Measurements from ENCODE around the gene OR6C70. TPM values are rescaled to one million over a fixed set of nuclear protein-coding genes. Genes with fewer than 3 reads are reported as not detected.
"Not testable (repeated sequence)": the region's sequence is repeated elsewhere in the genome, so short reads cannot be mapped to it uniquely, and the experiment has no call there.

Gene OR6C70
- total RNA-seq, 4 donors from 2014 or later = not detected

GRCh38 chr12:55495490-55495889 lies 25.6 kb upstream of the OR6C70 start:
- WGBS = 91% methylated on average over 5 of the region's 5 CpGs
- Histone ChIP-seq H3K36me3 (no peaks in the 10 kb centered on the region), H3K27me3 (no peaks in the 10 kb centered on the region), H3K9me3 (no peaks in the 10 kb centered on the region), H3K4me1 (no peaks in the 10 kb centered on the region), H3K4me3 (no peak overlapping the region), H3K27ac (no peak overlapping the region)
- TF ChIP-seq POLR2AphosphoS5 (IDR thresholded peaks at IDR 0.05) (no peak), POLR2A (IDR thresholded peaks at IDR 0.05) (no peak), EP300 (IDR thresholded peaks at IDR 0.05) (no peak)
- TF ChIP-seq, protein P1, sequence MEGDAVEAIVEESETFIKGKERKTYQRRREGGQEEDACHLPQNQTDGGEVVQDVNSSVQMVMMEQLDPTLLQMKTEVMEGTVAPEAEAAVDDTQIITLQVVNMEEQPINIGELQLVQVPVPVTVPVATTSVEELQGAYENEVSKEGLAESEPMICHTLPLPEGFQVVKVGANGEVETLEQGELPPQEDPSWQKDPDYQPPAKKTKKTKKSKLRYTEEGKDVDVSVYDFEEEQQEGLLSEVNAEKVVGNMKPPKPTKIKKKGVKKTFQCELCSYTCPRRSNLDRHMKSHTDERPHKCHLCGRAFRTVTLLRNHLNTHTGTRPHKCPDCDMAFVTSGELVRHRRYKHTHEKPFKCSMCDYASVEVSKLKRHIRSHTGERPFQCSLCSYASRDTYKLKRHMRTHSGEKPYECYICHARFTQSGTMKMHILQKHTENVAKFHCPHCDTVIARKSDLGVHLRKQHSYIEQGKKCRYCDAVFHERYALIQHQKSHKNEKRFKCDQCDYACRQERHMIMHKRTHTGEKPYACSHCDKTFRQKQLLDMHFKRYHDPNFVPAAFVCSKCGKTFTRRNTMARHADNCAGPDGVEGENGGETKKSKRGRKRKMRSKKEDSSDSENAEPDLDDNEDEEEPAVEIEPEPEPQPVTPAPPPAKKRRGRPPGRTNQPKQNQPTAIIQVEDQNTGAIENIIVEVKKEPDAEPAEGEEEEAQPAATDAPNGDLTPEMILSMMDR (IDR thresholded peaks at IDR 0.05) = no peak
- no peak for DNase-seq (ENCODE audit: low spot score in 2 of 2)

DNA sequence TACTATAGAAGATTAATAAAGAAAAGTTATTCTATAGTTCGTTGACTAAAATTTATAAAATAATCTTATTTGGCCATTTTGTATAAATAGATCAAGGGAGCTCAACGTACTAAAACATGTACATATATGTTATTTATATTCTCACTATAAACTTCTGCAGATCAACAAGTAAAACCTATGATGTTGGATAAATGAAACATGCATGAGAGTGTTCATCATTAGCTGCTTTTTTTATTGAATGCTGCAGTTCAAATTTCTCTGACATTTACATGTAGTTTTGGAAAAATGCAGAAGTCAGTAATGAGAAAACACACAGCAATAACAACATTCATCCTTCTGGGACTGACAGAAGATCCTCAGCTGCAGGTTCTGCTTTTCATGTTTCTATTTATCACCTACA lies 22.1 kb upstream of the OR6C70 start, which contains the start of gene OR6C68:
Gene OR6C68 (plus strand): TSS at position 301 of the 400 bp plus-strand sequence. CDS start 0 bp downstream, at position 301.
- Histone ChIP-seq H3K36me3 (no peaks in the 10 kb centered on the region), H3K4me3 (no peak within 1 kb of the TSS), H3K27ac (no peak within 1 kb of the TSS), H3K27me3 (no peaks in the 10 kb centered on the region), H3K4me1 (no peaks in the 10 kb centered on the region), H3K9me3 (no peaks in the 10 kb centered on the region)
- no peak for TF ChIP-seq POLR2A (IDR thresholded peaks at IDR 0.05)
- TF ChIP-seq POLR2AphosphoS5 (IDR thresholded peaks at IDR 0.05) = no peak
- no peak for TF ChIP-seq EP300 (IDR thresholded peaks at IDR 0.05)
- TF ChIP-seq, protein P1 (IDR thresholded peaks at IDR 0.05) = no peak
- no peak for DNase-seq (ENCODE audit: low spot score in 2 of 2)
- WGBS = 66% methylated on average over 2 of the region's 2 CpGs

DNA sequence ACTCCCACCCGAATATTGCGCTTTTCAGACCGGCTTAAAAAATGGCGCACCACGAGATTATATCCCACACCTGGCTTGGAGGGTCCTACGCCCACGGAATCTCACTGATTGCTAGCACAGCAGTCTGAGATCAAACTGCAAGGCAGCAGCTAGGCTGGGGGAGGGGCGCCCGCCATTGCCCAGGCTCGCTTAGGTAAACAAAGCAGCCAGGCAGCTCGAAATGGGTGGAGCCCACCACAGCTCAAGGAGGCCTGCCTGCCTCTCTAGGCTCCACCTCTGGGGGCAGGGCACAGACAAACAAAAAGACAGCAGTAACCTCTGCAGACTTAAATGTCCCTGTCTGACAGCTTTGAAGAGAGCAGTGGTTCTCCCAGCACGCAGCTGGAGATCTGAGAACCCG lies 14.3 kb upstream of the OR6C70 start:
- H3K4me1 ChIP-seq; DNase-seq (ENCODE audit: low spot score in 2 of 2); H3K4me3 ChIP-seq; H3K36me3 ChIP-seq; H3K9me3 ChIP-seq; H3K27ac ChIP-seq; H3K27me3 ChIP-seq: not testable (repeated sequence)
- WGBS = 51% methylated on average over 4 of the region's 13 CpGs

DNA sequence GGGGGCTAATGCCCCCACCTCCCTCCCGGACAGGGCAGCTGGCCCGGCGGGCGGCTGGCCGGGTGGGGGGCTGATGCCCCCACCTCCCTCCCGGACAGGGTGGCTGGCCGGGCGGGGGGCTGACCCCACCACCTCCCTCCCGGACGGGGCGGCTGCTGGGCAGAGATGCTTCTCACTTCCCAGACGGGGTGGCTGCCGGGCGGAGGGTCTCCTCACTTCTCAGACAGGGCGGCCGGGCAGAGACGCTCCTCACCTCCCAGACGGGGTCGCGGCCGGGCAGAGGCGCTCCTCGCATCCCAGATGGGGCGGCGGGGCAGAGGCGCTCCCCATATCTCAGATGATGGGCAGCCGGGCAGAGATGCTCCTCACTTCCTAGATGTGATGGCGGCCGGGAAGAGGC lies 9.2 kb upstream of the OR6C70 start:
- not testable (repeated sequence) for H3K27me3 ChIP-seq; H3K36me3 ChIP-seq; H3K4me3 ChIP-seq; H3K27ac ChIP-seq; H3K4me1 ChIP-seq; H3K9me3 ChIP-seq; DNase-seq (ENCODE audit: low spot score in 2 of 2)
- no CpG with 5 or more reads among the region's 29 CpGs for WGBS

- no peak overlapping the region for H3K27ac ChIP-seq
- no peaks in the 10 kb centered on the region for H3K27me3 ChIP-seq
- no peaks in the 10 kb centered on the region for H3K4me1 ChIP-seq
- no peak overlapping the region for H3K4me3 ChIP-seq
- 89% methylated on average over 1 of the region's 1 CpG for WGBS
- TF ChIP-seq POLR2A (IDR thresholded peaks at IDR 0.05) = no peak
- TF ChIP-seq EP300 (IDR thresholded peaks at IDR 0.05) = no peak
- no peak for TF ChIP-seq POLR2AphosphoS5 (IDR thresholded peaks at IDR 0.05)
- TF ChIP-seq, protein P1 (IDR thresholded peaks at IDR 0.05) = no peak
- no peaks in the 10 kb centered on the region for H3K36me3 ChIP-seq
- no peak for DNase-seq (ENCODE audit: low spot score in 2 of 2)
- H3K9me3 ChIP-seq = no peaks in the 10 kb centered on the region
Observed at GRCh38 chr12:55472264-55472663, 2.3 kb upstream of the OR6C70 start.

- no peak overlapping the region for H3K27ac ChIP-seq
- H3K4me3 ChIP-seq = no peak overlapping the region
- H3K9me3 ChIP-seq = no peaks in the 10 kb centered on the region
- H3K27me3 ChIP-seq = no peaks in the 10 kb centered on the region
- H3K36me3 ChIP-seq = no peaks in the 10 kb centered on the region
- TF ChIP-seq, protein P1 (IDR thresholded peaks at IDR 0.05) = no peak
- TF ChIP-seq POLR2AphosphoS5 (IDR thresholded peaks at IDR 0.05) (no peak), POLR2A (IDR thresholded peaks at IDR 0.05) (no peak), EP300 (IDR thresholded peaks at IDR 0.05) (no peak)
- 75% methylated on average over 2 of the region's 2 CpGs for WGBS
- DNase-seq (ENCODE audit: low spot score in 2 of 2) = no peak
- H3K4me1 ChIP-seq = no peaks in the 10 kb centered on the region
Observed at GRCh38 chr12:55469291-55469690, 647 bp downstream of the OR6C70 start.

Measured in suprapubic skin (tissue), 4 donors.